ENCODE results near the gene AACS. TPM values are rescaled to one million over a fixed set of nuclear protein-coding genes. Genes with fewer than 3 reads are reported as not detected.

AACS gene
- polyA plus RNA-seq, 1 donor (not counting 4 experiments of a cell fraction or from before 2014, with no cell fraction given): 27.0 TPM

- DNase-seq (ENCODE audit: low read depth, low spot score) (no peak), FAIRE-seq (no peak)
- H3K4me3 ChIP-seq (ENCODE audit: control insufficient read depth in 2 of 3, extremely low read depth in 1 of 3, insufficient read depth in 2 of 3, low read depth in 1 of 3, low read length in 3 of 3): no peak overlapping the region
- H2AFZ ChIP-seq (ENCODE audit: control insufficient read depth, low read length): no peak overlapping the region
- no peaks in the 10 kb centered on the region for H3K79me2 ChIP-seq (ENCODE audit: control insufficient read depth, insufficient read depth, low read length)
- no peak overlapping the region for H3K4me2 ChIP-seq (ENCODE audit: control insufficient read depth, extremely low read depth, insufficient read depth, low read depth, low read length)
- no peaks in the 10 kb centered on the region for H3K4me1 ChIP-seq (ENCODE audit: control insufficient read depth, extremely low read depth, insufficient read depth, low read length)
- H4K20me1 ChIP-seq (ENCODE audit: control insufficient read depth, extremely low read depth, insufficient read depth, low read length): no peaks in the 10 kb centered on the region
- peaks cover 6 to 24% of the 10 kb centered on the region in 2 experiments for H3K36me3 ChIP-seq (ENCODE audit: control insufficient read depth in 2 of 2, extremely low read depth in 1 of 2, insufficient read depth in 2 of 2, low read length in 2 of 2)
- H3K9me3 ChIP-seq (ENCODE audit: control insufficient read depth, low read depth, low read length): no peaks in the 10 kb centered on the region
- no peak overlapping the region for H3K9ac ChIP-seq (ENCODE audit: control insufficient read depth, extremely low read depth, insufficient read depth, low read length)
- no peak for TF ChIP-seq CTCF (optimal IDR thresholded peaks at IDR 0.05 in 1 of 3, IDR thresholded peaks at IDR 0.05 in 1 of 3, conservative IDR thresholded peaks at IDR 0.05 in 1 of 3; ENCODE audit: extremely low read depth in 1 of 3, insufficient read depth in 2 of 3, low read length in 3 of 3)
- TF ChIP-seq EZH2 (IDR thresholded peaks at IDR 0.05; ENCODE audit: low read length): no peak
- dilution Hi-C loops (cut with MboI; ENCODE audit: extremely low pct_ligation_motif_present, low sequenced_read_pairs): no loop called here
- no peaks in the 10 kb centered on the region for H3K27me3 ChIP-seq (ENCODE audit: control insufficient read depth, extremely low read depth, insufficient read depth, low read length)
- no peak overlapping the region for H3K27ac ChIP-seq (ENCODE audit: control insufficient read depth, insufficient read depth, low read length)
- peaks cover 2% of the 10 kb centered on the region for H3K9me1 ChIP-seq (ENCODE audit: control insufficient read depth, extremely low read depth, insufficient read depth, low read length)
These were observed 47.4 kb upstream of the AACS start for GRCh38 chr12:125017801-125018200.

- Histone ChIP-seq H3K27ac (ENCODE audit: control insufficient read depth, insufficient read depth, low read length) (no peak overlapping the region), H3K9me3 (ENCODE audit: control insufficient read depth, low read depth, low read length) (no peaks in the 10 kb centered on the region), H3K4me1 (ENCODE audit: control insufficient read depth, extremely low read depth, insufficient read depth, low read length) (no peaks in the 10 kb centered on the region), H3K9me1 (ENCODE audit: control insufficient read depth, extremely low read depth, insufficient read depth, low read length) (peaks cover 2% of the 10 kb centered on the region), H2AFZ (ENCODE audit: control insufficient read depth, low read length) (no peak overlapping the region), H3K4me3 (ENCODE audit: control insufficient read depth in 2 of 3, extremely low read depth in 1 of 3, insufficient read depth in 2 of 3, low read depth in 1 of 3, low read length in 3 of 3) (no peak overlapping the region), H3K36me3 (ENCODE audit: control insufficient read depth in 2 of 2, extremely low read depth in 1 of 2, insufficient read depth in 2 of 2, low read length in 2 of 2) (peaks cover 8 to 19% of the 10 kb centered on the region in 2 experiments), H4K20me1 (ENCODE audit: control insufficient read depth, extremely low read depth, insufficient read depth, low read length) (no peaks in the 10 kb centered on the region), H3K4me2 (ENCODE audit: control insufficient read depth, extremely low read depth, insufficient read depth, low read depth, low read length) (no peak overlapping the region), H3K9ac (ENCODE audit: control insufficient read depth, extremely low read depth, insufficient read depth, low read length) (no peak overlapping the region), H3K27me3 (ENCODE audit: control insufficient read depth, extremely low read depth, insufficient read depth, low read length) (no peaks in the 10 kb centered on the region), H3K79me2 (ENCODE audit: control insufficient read depth, insufficient read depth, low read length) (no peaks in the 10 kb centered on the region)
- DNase-seq (ENCODE audit: low read depth, low spot score) (no peak), FAIRE-seq (no peak)
- TF ChIP-seq EZH2 (IDR thresholded peaks at IDR 0.05; ENCODE audit: low read length): no peak
- TF ChIP-seq CTCF (optimal IDR thresholded peaks at IDR 0.05 in 1 of 3, IDR thresholded peaks at IDR 0.05 in 1 of 3, conservative IDR thresholded peaks at IDR 0.05 in 1 of 3; ENCODE audit: extremely low read depth in 1 of 3, insufficient read depth in 2 of 3, low read length in 3 of 3): no peak
- dilution Hi-C loops (cut with MboI; ENCODE audit: extremely low pct_ligation_motif_present, low sequenced_read_pairs): no loop called here
These were observed 46.9 kb upstream of the AACS start for GRCh38 chr12:125018356-125018755.
